ENCODE measurements around the gene CTSW. TPM values are rescaled to one million over a fixed set of nuclear protein-coding genes. Genes with fewer than 3 reads are reported as not detected.

The CTSW gene
- polyA plus RNA-seq, 1 of the 3 experiments (the other 2 are of a cell fraction) = 0.49 TPM

DNA sequence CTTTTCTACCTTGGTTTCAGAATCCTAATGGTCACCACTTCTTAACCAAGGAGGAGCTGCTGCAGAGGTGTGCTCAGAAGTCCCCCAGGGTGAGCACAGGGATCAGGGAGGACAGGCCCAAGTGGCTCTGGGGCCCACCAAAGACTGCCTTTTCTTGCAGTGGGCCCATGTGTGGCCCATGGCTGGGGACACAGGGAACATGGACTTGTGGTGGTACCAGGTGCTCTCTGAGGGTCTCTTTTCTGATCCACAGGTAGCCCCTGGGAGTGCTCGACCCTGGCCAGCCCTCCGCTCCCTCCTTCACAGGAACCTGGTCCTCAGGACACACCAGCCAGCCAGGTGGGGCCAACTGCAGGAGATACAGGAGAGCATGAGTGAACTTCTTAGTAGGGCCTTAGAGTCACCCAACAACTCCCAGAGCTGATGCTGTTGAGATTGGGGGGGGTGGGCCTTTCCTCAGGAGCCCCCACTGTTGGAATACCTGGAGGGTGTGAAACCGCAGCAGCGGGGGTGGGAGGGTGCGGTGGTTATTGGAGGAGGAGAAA is 17.4 kb upstream of the CTSW start:
- CTCF ChIA-PET = interaction anchor here (4.4 to 18.4 kb wide), 3 partner anchors 9 to 150 kb away, joined by 27 to 374 read pairs (median 89); partner anchors contain the start of genes CCDC85B, CTSW, EFEMP2 and FIBP
- H3K4me2 ChIP-seq = peak overlapping the region; percentile 99
- POLR2A ChIA-PET = interaction anchor here (1.4 to 1.6 kb wide), 3 partner anchors 10 to 22 kb away, joined by 3 to 11 read pairs (median 4); partner anchors contain the start of gene EFEMP2
- H2AFZ ChIP-seq (ENCODE audit: low read depth) = no peak overlapping the region
- peak overlapping the region; percentile 86; the same call in 1 of the 2 replicates for H3K9ac ChIP-seq
- peaks cover 48% of the 10 kb centered on the region for H3F3A ChIP-seq (replicated peaks; ENCODE audit: insufficient read depth)
- no peak for TF ChIP-seq EZH2phosphoT487 (IDR thresholded peaks at IDR 0.05; ENCODE audit: borderline replicate concordance, low read depth)
- no peak for TF ChIP-seq FOXJ3 (CRISPR knock-in tag; IDR thresholded peaks at IDR 0.05)
- TF ChIP-seq SMC3 (IDR thresholded peaks at IDR 0.05; ENCODE audit: low read depth, low read length) = no peak
- no peak for TF ChIP-seq CHD2 (IDR thresholded peaks at IDR 0.05; ENCODE audit: low read length, partially characterized antibody)
- TF ChIP-seq ELF1 (IDR thresholded peaks at IDR 0.05) = no peak
- TF ChIP-seq, protein P1, sequence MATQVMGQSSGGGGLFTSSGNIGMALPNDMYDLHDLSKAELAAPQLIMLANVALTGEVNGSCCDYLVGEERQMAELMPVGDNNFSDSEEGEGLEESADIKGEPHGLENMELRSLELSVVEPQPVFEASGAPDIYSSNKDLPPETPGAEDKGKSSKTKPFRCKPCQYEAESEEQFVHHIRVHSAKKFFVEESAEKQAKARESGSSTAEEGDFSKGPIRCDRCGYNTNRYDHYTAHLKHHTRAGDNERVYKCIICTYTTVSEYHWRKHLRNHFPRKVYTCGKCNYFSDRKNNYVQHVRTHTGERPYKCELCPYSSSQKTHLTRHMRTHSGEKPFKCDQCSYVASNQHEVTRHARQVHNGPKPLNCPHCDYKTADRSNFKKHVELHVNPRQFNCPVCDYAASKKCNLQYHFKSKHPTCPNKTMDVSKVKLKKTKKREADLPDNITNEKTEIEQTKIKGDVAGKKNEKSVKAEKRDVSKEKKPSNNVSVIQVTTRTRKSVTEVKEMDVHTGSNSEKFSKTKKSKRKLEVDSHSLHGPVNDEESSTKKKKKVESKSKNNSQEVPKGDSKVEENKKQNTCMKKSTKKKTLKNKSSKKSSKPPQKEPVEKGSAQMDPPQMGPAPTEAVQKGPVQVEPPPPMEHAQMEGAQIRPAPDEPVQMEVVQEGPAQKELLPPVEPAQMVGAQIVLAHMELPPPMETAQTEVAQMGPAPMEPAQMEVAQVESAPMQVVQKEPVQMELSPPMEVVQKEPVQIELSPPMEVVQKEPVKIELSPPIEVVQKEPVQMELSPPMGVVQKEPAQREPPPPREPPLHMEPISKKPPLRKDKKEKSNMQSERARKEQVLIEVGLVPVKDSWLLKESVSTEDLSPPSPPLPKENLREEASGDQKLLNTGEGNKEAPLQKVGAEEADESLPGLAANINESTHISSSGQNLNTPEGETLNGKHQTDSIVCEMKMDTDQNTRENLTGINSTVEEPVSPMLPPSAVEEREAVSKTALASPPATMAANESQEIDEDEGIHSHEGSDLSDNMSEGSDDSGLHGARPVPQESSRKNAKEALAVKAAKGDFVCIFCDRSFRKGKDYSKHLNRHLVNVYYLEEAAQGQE (IDR thresholded peaks at IDR 0.05; ENCODE audit: low read depth, low read length) = no peak
- TF ChIP-seq, protein P2, sequence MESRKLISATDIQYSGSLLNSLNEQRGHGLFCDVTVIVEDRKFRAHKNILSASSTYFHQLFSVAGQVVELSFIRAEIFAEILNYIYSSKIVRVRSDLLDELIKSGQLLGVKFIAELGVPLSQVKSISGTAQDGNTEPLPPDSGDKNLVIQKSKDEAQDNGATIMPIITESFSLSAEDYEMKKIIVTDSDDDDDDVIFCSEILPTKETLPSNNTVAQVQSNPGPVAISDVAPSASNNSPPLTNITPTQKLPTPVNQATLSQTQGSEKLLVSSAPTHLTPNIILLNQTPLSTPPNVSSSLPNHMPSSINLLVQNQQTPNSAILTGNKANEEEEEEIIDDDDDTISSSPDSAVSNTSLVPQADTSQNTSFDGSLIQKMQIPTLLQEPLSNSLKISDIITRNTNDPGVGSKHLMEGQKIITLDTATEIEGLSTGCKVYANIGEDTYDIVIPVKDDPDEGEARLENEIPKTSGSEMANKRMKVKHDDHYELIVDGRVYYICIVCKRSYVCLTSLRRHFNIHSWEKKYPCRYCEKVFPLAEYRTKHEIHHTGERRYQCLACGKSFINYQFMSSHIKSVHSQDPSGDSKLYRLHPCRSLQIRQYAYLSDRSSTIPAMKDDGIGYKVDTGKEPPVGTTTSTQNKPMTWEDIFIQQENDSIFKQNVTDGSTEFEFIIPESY (IDR thresholded peaks at IDR 0.05; ENCODE audit: borderline replicate concordance, low read depth) = no peak
- TF ChIP-seq EP300 (IDR thresholded peaks at IDR 0.05; ENCODE audit: borderline replicate concordance in 1 of 2, low read depth in 1 of 2, low read length in 1 of 2) = no peak
- no peak for TF ChIP-seq RAD21 (IDR thresholded peaks at IDR 0.05; ENCODE audit: low read length)
- no peak for TF ChIP-seq NRF1 (IDR thresholded peaks at IDR 0.05; ENCODE audit: low read depth, low read length)
- TF ChIP-seq, protein P3, sequence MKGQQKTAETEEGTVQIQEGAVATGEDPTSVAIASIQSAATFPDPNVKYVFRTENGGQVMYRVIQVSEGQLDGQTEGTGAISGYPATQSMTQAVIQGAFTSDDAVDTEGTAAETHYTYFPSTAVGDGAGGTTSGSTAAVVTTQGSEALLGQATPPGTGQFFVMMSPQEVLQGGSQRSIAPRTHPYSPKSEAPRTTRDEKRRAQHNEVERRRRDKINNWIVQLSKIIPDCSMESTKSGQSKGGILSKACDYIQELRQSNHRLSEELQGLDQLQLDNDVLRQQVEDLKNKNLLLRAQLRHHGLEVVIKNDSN (IDR thresholded peaks at IDR 0.05; ENCODE audit: borderline replicate concordance, low read depth) = no peak
- no peak for TF ChIP-seq POLR2AphosphoS5 (IDR thresholded peaks at IDR 0.05; ENCODE audit: low read depth, low read length)
- H3K9me2 ChIP-seq = no peaks in the 10 kb centered on the region
- H3K9me3 ChIP-seq = no peaks in the 10 kb centered on the region
- peaks cover 3% of the 10 kb centered on the region for H4K20me1 ChIP-seq (ENCODE audit: insufficient read depth)
- peaks cover 10 to 17% of the 10 kb centered on the region in 2 experiments for H3K4me1 ChIP-seq (ENCODE audit: control insufficient read depth in 1 of 2, insufficient read depth in 2 of 2, low read depth in 1 of 2, low read length in 1 of 2)
- H3K36me3 ChIP-seq (replicated peaks in 1 of 2; ENCODE audit: control insufficient read depth in 1 of 2, insufficient read depth in 2 of 2, low read length in 1 of 2) = peaks cover 27 to 57% of the 10 kb centered on the region in 2 experiments
- H3K27ac ChIP-seq (ENCODE audit: low read depth in 2 of 2, low read length in 1 of 2) = no peak overlapping the region
- WGBS (ENCODE audit: low lambda C conversion rate) = 98% methylated on average over 4 of the region's 5 CpGs
- H3K27me3 ChIP-seq (ENCODE audit: insufficient read depth) = no peaks in the 10 kb centered on the region
- H3K4me3 ChIP-seq (ENCODE audit: low read depth in 2 of 2, low read length in 1 of 2) = no peak overlapping the region
- peaks cover 50% of the 10 kb centered on the region for H3K79me2 ChIP-seq (ENCODE audit: insufficient read depth)
- DNase-seq = no peak

Measured in SK-N-SH (cell line).